GM18870 (cell line): ENCODE measurements around the gene SIRT1.
"Not testable (repeated sequence)": the region's sequence is repeated elsewhere in the genome, so short reads cannot be mapped to it uniquely, and the experiment has no call there.

Source experiments
- ATAC-seq: cut with Tn5 transposase; IDR thresholded peaks from one replicate; pipeline ENCODE4 v1.9.1; 2021; ENCODE audit warnings: moderate library complexity; ENCODE audit not compliant: unreplicated experiment

SIRT1 gene

GRCh38 chr10:67955614-67956013 lies 71.2 kb downstream of the SIRT1 start:
- no peak for ATAC-seq

- no peak for ATAC-seq
These were observed 75.5 kb downstream of the SIRT1 start for GRCh38 chr10:67959839-67960476.

- ATAC-seq: no peak
These were observed 81.0 kb downstream of the SIRT1 start for GRCh38 chr10:67965456-67965855.

- ATAC-seq: not testable (repeated sequence)
These were observed 81.6 kb downstream of the SIRT1 start for GRCh38 chr10:67966035-67966434.
